A549 (cell line): Measurements from ENCODE around the gene NELFB. TPM values are rescaled to one million over a fixed set of nuclear protein-coding genes. Genes with fewer than 3 reads are reported as not detected.
A peak's percentile ranks its signal among the peaks of the same experiment; 100 is the strongest.

ENCODE experiments used
- ATAC-seq, 2 experiments: fragments of 200-7000 bp in 1 of 2; fragments of >200 bp in 1 of 2; cut with Nextera tagmentation in 1 of 2; cut with Tn5 transposase in 1 of 2; 3 replicates each; pipeline versions ENCODE4 v1.8.0 to v1.9.1; 2018 to 2020; ENCODE audit warnings: mild to moderate bottlenecking in 1 of 2, moderate library complexity in 1 of 2
- CTCF ChIA-PET: fragments of 300-600 bp; sonication (Branson Sonifier 250); formaldehyde crosslinking; extraction: SDS; loops from one replicate; lab custom pipeline; 2021; ENCODE audit warnings: antibody characterized with exemption, inconsistent platforms; lab: Yijun Ruan, JAX
- POLR2A ChIA-PET: fragments of 350-600 bp; formaldehyde crosslinking; extraction: SDS; loops from one replicate; lab custom pipeline; 2021; ENCODE audit warnings: antibody characterized with exemption, inconsistent platforms; lab: Yijun Ruan, JAX
- DNase-seq, 2 experiments: peaks; one replicate each; pipeline versions ENCODE4 v3.0.0 to v3.0.0-alpha.2; 2011 to 2016; ENCODE audit warnings: low read depth in 1 of 2, low spot score in 1 of 2
- FAIRE-seq: peaks from 2 replicates; lab custom pipeline; 2011; peaks lifted over from hg19 to GRCh38; lab: Jason Lieb, UNC
- H3K27ac ChIP-seq, 2 experiments: fragments of >200 bp; sonication (Bioruptor Twin); formaldehyde crosslinking; 3 replicates each; pipeline ENCODE4 v1.5.1; 2016 to 2017
- H3K4me1 ChIP-seq: fragments of >200 bp; sonication (Bioruptor Twin); formaldehyde crosslinking; 3 replicates; pipeline ENCODE4 v1.6.1; 2016
- H3K4me2 ChIP-seq: fragments of >200 bp; sonication (Bioruptor Twin); formaldehyde crosslinking; 3 replicates; pipeline ENCODE4 v1.6.1; 2016
- H3K4me3 ChIP-seq: fragments of >200 bp; sonication (Bioruptor Twin); formaldehyde crosslinking; 3 replicates; pipeline ENCODE4 v1.5.1; 2016
- H3K9me3 ChIP-seq: fragments of >200 bp; sonication (Bioruptor Twin); formaldehyde crosslinking; 3 replicates; pipeline ENCODE4 v1.6.1; 2016
- BCL3 ChIP-seq: fragments of >200 bp; sonication (Bioruptor Twin); formaldehyde crosslinking; IDR thresholded peaks from 3 replicates; pipeline ENCODE4 v1.6.1; 2016
- CHD2 ChIP-seq: fragments of 150-350 bp; IDR thresholded peaks from 2 replicates; pipeline ENCODE4 v1.6.1; 2014; ENCODE audit warnings: low read length; ENCODE audit not compliant: partially characterized antibody
- CHD4 ChIP-seq: fragments of 200-600 bp; sonication (generic); IDR thresholded peaks from 2 replicates; pipeline ENCODE4 v1.6.1; 2016; ENCODE audit warnings: antibody characterized with exemption, mild to moderate bottlenecking, borderline replicate concordance
- CTCF ChIP-seq: fragments of >200 bp; sonication (Bioruptor Twin); formaldehyde crosslinking; IDR thresholded peaks from 3 replicates; pipeline ENCODE4 v1.5.1; 2016
- EHF ChIP-seq: fragments of 250-450 bp; sonication (Bioruptor Pico); IDR thresholded peaks from 2 replicates; pipeline ENCODE4 v1.5.0; 2020; ENCODE audit warnings: mild to moderate bottlenecking
- FOSL2 ChIP-seq, 2 experiments: fragments of 450-650 bp in 1 of 2; fragments of >200 bp in 1 of 2; sonication (Bioruptor Twin) in 1 of 2; formaldehyde crosslinking; IDR thresholded peaks; 2 replicates each; pipeline versions ENCODE4 v1.5.0 to v1.6.1; 2016 to 2020; ENCODE audit warnings: mild to moderate bottlenecking in 1 of 2, moderate library complexity in 1 of 2
- GATA3 ChIP-seq: IDR thresholded peaks from 2 replicates; pipeline ENCODE4 v1.6.1; 2012; ENCODE audit warnings: borderline replicate concordance
- HDAC2 ChIP-seq: fragments of 200-600 bp; sonication (generic); IDR thresholded peaks from 2 replicates; pipeline ENCODE4 v1.6.1; 2016
- HEYL ChIP-seq: fragments of 250-450 bp; sonication (Bioruptor Pico); IDR thresholded peaks from 2 replicates; pipeline ENCODE4 v1.8.0; 2021; ENCODE audit warnings: mild to moderate bottlenecking, moderate library complexity
- HMGXB4 ChIP-seq: fragments of 250-450 bp; sonication (Bioruptor Pico); IDR thresholded peaks from 2 replicates; pipeline ENCODE4 v1.5.0; 2021; ENCODE audit warnings: mild to moderate bottlenecking, moderate library complexity, borderline replicate concordance
- HOXB5 ChIP-seq: fragments of 250-450 bp; sonication (Bioruptor Pico); IDR thresholded peaks from 2 replicates; pipeline ENCODE4 v1.5.0; 2020; ENCODE audit warnings: mild to moderate bottlenecking, moderate library complexity
- JUN ChIP-seq, 2 experiments: fragments of >200 bp; sonication (Bioruptor Twin); formaldehyde crosslinking; IDR thresholded peaks; 2 replicates in 1 of 2; 3 replicates in 1 of 2; pipeline ENCODE4 v1.6.1; 2016 to 2017
- JUNB ChIP-seq: fragments of >200 bp; sonication (Bioruptor Twin); formaldehyde crosslinking; IDR thresholded peaks from 2 replicates; pipeline ENCODE4 v1.6.1; 2016
- MAFK ChIP-seq: fragments of 450-650 bp; IDR thresholded peaks from 2 replicates; pipeline ENCODE4 v1.6.1; 2014; ENCODE audit not compliant: partially characterized antibody
- MAX ChIP-seq: IDR thresholded peaks from 2 replicates; pipeline ENCODE4 v1.6.1; 2012
- MYC ChIP-seq: IDR thresholded peaks from 2 replicates; pipeline ENCODE4 v1.6.1; 2012; ENCODE audit warnings: mild to moderate bottlenecking, inconsistent platforms, low read length, improper control_type of control experiment, borderline replicate concordance
- NR3C1 ChIP-seq: fragments of >200 bp; sonication (Bioruptor Twin); formaldehyde crosslinking; IDR thresholded peaks from 3 replicates; pipeline ENCODE4 v1.6.1; 2017
- PBX3 ChIP-seq: IDR thresholded peaks from 2 replicates; pipeline ENCODE4 v1.6.1; 2012
- ZC3H11A ChIP-seq: fragments of 450-650 bp; IDR thresholded peaks from 2 replicates; pipeline ENCODE4 v1.6.1; 2014; ENCODE audit warnings: antibody characterized with exemption, mild to moderate bottlenecking
- ZFP36 ChIP-seq: fragments of 450-650 bp; IDR thresholded peaks from 2 replicates; pipeline ENCODE4 v1.6.1; 2014; ENCODE audit warnings: borderline replicate concordance; ENCODE audit not compliant: partially characterized antibody
- WGBS: methylation state at CpG from one replicate; pipeline ENCODE4 v1.1.6; 2017; ENCODE audit errors: missing lambda C conversion rate; 5-methylcytosine and 5-hydroxymethylcytosine counted together
- polyA plus RNA-seq, 4 experiments: library from polyadenylated mRNA; depleted of rRNA in 3 of 4; stranded (reverse); fragments of >200 nt; fragmentation: RNase III in 1 of 4; extraction: RNeasy Plus Mini Kit Qiagen cat#74134 plus additional on column Dnase treatment in 1 of 4; gene quantifications; 2 replicates in 3 of 4; 3 replicates in 1 of 4; pipeline ENCODE4 v1.2.3, GENCODE V29; 2011 to 2017

NELFB gene
- polyA plus RNA-seq, 2 of the 4 experiments (the other 2 are of a cell fraction) = 31.8 to 45.3 TPM

GRCh38 chr9:137217276-137218211, 37.6 kb upstream of the NELFB start (continued):
- no peak for TF ChIP-seq CHD2
- no peak for TF ChIP-seq CTCF
- no peak for TF ChIP-seq HDAC2
- no peak for TF ChIP-seq CHD4
- no peak for TF ChIP-seq HMGXB4 (CRISPR knock-in tag)
- no peak for TF ChIP-seq GATA3
- no peak for TF ChIP-seq MAFK

GRCh38 chr9:137218212-137218753, 36.8 kb upstream of the NELFB start:
- Histone ChIP-seq H3K4me2 (peak overlapping the region; percentile 48), H3K4me3 (no peak overlapping the region), H3K27ac (peak overlapping the region; percentile 47 to 76; a peak in 4 of 6 replicates)
- FAIRE-seq = no peak
- ATAC-seq = peak in 1 of 2 experiments; percentile 1; a peak in 2 of 6 replicates
- ChIA-PET CTCF (interaction anchor here (0.6 to 9.9 kb wide), 8 partner anchors 9 to 86 kb away, joined by 3 to 71 read pairs (median 6); partner anchors contain the start of genes RNF224, STPG3 and TUBB4B), POLR2A (interaction anchor here (0.8 to 1.6 kb wide), 5 partner anchors 9 to 29 kb away, joined by 4 to 15 read pairs (median 6); partner anchors contain the start of gene TUBB4B)
- WGBS = 97% methylated on average over 14 of the region's 30 CpGs
- DNase-seq = no peak
- TF ChIP-seq HEYL (CRISPR knock-in tag) = no peak
- TF ChIP-seq JUN (IDR thresholded peaks at IDR 0.05) = no peak
- TF ChIP-seq HOXB5 = no peak
- TF ChIP-seq NR3C1 = no peak
- no peak for TF ChIP-seq ZC3H11A
- no peak for TF ChIP-seq MYC
- no peak for TF ChIP-seq EHF
- TF ChIP-seq HDAC2 = no peak
- TF ChIP-seq MAX = no peak
- no peak for TF ChIP-seq ZFP36
- TF ChIP-seq, all 56 proteins: peak for 0
- no peaks in the 10 kb centered on the region for H3K9me3 ChIP-seq
- H3K4me1 ChIP-seq = peaks cover 39% of the 10 kb centered on the region

- Histone ChIP-seq H3K4me3 (no peak overlapping the region), H3K4me2 (peak overlapping the region; percentile 48), H3K9me3 (no peaks in the 10 kb centered on the region), H3K27ac (peak overlapping the region; percentile 47 to 76; a peak in 4 of 6 replicates), H3K4me1 (peaks cover 39% of the 10 kb centered on the region)
- ChIA-PET POLR2A (interaction anchor here (0.5 to 1.6 kb wide), 6 partner anchors 9 to 52 kb away, joined by 3 to 15 read pairs (median 5); partner anchors contain the start of gene TUBB4B), CTCF (interaction anchor here (0.6 to 9.9 kb wide), 8 partner anchors 8 to 170 kb away, joined by 3 to 71 read pairs (median 6); partner anchors contain the start of genes RNF224, STPG3 and TUBB4B)
- WGBS = 6% methylated on average over 10 of the region's 12 CpGs
- DNase-seq (peak; percentile 66 to 78), ATAC-seq (peak; percentile 58 to 68), FAIRE-seq (no peak)
- TF ChIP-seq GATA3 = 0 out of 2 replicates have a peak, but pooled peaks have one; percentile 10
- TF ChIP-seq PBX3 = peak; percentile 62
- TF ChIP-seq JUNB = no peak
- 0 out of 3 replicates have a peak, but pooled peaks have one; percentile 18 for TF ChIP-seq BCL3
- TF ChIP-seq MAX = peak; percentile 59
- no peak for TF ChIP-seq FOSL2 (IDR thresholded peaks at IDR 0.05)
- TF ChIP-seq FOSL2 (CRISPR knock-in tag; IDR thresholded peaks at IDR 0.05) = peak; percentile 53; the same call in 1 of the 2 replicates
Measured at GRCh38 chr9:137218754-137219271, 36.3 kb upstream of the NELFB start.
